ENCODE results near the gene DSCAM.

- TF ChIP-seq, protein P1, sequence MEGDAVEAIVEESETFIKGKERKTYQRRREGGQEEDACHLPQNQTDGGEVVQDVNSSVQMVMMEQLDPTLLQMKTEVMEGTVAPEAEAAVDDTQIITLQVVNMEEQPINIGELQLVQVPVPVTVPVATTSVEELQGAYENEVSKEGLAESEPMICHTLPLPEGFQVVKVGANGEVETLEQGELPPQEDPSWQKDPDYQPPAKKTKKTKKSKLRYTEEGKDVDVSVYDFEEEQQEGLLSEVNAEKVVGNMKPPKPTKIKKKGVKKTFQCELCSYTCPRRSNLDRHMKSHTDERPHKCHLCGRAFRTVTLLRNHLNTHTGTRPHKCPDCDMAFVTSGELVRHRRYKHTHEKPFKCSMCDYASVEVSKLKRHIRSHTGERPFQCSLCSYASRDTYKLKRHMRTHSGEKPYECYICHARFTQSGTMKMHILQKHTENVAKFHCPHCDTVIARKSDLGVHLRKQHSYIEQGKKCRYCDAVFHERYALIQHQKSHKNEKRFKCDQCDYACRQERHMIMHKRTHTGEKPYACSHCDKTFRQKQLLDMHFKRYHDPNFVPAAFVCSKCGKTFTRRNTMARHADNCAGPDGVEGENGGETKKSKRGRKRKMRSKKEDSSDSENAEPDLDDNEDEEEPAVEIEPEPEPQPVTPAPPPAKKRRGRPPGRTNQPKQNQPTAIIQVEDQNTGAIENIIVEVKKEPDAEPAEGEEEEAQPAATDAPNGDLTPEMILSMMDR (conservative IDR thresholded peaks at IDR 0.05; ENCODE audit: low read depth in 2 of 2), result no peak
- no peak for TF ChIP-seq POLR2AphosphoS5 (IDR thresholded peaks at IDR 0.05; ENCODE audit: low read depth)
- TF ChIP-seq EZH2phosphoT487 (IDR thresholded peaks at IDR 0.05; ENCODE audit: unreplicated experiment), result no peak
- no peak for TF ChIP-seq JUNB (IDR thresholded peaks at IDR 0.05; ENCODE audit: unreplicated experiment)
- TF ChIP-seq, protein P2, sequence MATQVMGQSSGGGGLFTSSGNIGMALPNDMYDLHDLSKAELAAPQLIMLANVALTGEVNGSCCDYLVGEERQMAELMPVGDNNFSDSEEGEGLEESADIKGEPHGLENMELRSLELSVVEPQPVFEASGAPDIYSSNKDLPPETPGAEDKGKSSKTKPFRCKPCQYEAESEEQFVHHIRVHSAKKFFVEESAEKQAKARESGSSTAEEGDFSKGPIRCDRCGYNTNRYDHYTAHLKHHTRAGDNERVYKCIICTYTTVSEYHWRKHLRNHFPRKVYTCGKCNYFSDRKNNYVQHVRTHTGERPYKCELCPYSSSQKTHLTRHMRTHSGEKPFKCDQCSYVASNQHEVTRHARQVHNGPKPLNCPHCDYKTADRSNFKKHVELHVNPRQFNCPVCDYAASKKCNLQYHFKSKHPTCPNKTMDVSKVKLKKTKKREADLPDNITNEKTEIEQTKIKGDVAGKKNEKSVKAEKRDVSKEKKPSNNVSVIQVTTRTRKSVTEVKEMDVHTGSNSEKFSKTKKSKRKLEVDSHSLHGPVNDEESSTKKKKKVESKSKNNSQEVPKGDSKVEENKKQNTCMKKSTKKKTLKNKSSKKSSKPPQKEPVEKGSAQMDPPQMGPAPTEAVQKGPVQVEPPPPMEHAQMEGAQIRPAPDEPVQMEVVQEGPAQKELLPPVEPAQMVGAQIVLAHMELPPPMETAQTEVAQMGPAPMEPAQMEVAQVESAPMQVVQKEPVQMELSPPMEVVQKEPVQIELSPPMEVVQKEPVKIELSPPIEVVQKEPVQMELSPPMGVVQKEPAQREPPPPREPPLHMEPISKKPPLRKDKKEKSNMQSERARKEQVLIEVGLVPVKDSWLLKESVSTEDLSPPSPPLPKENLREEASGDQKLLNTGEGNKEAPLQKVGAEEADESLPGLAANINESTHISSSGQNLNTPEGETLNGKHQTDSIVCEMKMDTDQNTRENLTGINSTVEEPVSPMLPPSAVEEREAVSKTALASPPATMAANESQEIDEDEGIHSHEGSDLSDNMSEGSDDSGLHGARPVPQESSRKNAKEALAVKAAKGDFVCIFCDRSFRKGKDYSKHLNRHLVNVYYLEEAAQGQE (IDR thresholded peaks at IDR 0.05; ENCODE audit: unreplicated experiment), result no peak
- TF ChIP-seq STAT1 (IDR thresholded peaks at IDR 0.05; ENCODE audit: unreplicated experiment), result no peak
- TF ChIP-seq EZH2 (IDR thresholded peaks at IDR 0.05; ENCODE audit: low read depth, unreplicated experiment), result no peak
- TF ChIP-seq CREB1 (CRISPR knock-in tag; IDR thresholded peaks at IDR 0.05; ENCODE audit: low read depth), result no peak
- no peak for TF ChIP-seq ZNF331 (CRISPR knock-in tag; IDR thresholded peaks at IDR 0.05; ENCODE audit: low read depth)
- no peak for TF ChIP-seq ETS1 (IDR thresholded peaks at IDR 0.05)
- no peak for TF ChIP-seq ZNF114 (CRISPR knock-in tag; IDR thresholded peaks at IDR 0.05)
- TF ChIP-seq NANOG (IDR thresholded peaks at IDR 0.05; ENCODE audit: borderline replicate concordance), result no peak
- TF ChIP-seq ZNF462 (CRISPR knock-in tag; IDR thresholded peaks at IDR 0.05), result no peak
Observed at GRCh38 chr21:40556442-40556968, 290.5 kb downstream of the DSCAM start.

Data from GM23338 (cell line).